Heart right ventricle (tissue), 16 donors: ENCODE measurements around the gene ITGA6. TPM values are rescaled to one million over a fixed set of nuclear protein-coding genes. Genes with fewer than 3 reads are reported as not detected.

Source experiments
- ATAC-seq, 8 donors: fragments of 200-7000 bp; cut with Tn5 transposase; one replicate each; pipeline ENCODE4 v1.9.1; 2020; ENCODE audit warnings: mild to moderate bottlenecking in 8 of 8, moderate library complexity in 8 of 8, moderate number of reproducible peaks in 1 of 8
- DNase-seq, 2 donors: peaks; one replicate each; pipeline ENCODE4 v3.0.0-alpha.2; 2020
- H3K27ac ChIP-seq, 10 donors: fragments of 200-600 bp; sonication (generic) in 2 of 10; one replicate each; pipeline versions ENCODE4 v1.5.0 to v1.8.0; 2020 to 2022; ENCODE audit warnings: mild to moderate bottlenecking in 3 of 10
- H3K27me3 ChIP-seq, 7 donors: fragments of 200-600 bp; one replicate each; pipeline ENCODE4 v1.8.0; 2021 to 2022; ENCODE audit warnings: mild to moderate bottlenecking in 2 of 7
- H3K36me3 ChIP-seq, 9 donors: fragments of 200-600 bp; sonication (generic) in 1 of 9; one replicate each; pipeline versions ENCODE4 v1.5.0 to v1.8.0; 2020 to 2022; ENCODE audit warnings: mild to moderate bottlenecking in 2 of 9
- H3K4me1 ChIP-seq, 9 donors: fragments of 200-600 bp; sonication (generic) in 1 of 9; one replicate each; pipeline versions ENCODE4 v1.5.0 to v1.8.0; 2020 to 2022; ENCODE audit warnings: mild to moderate bottlenecking in 4 of 9
- H3K4me3 ChIP-seq, 10 donors: fragments of 200-600 bp; sonication (generic) in 2 of 10; one replicate each; pipeline versions ENCODE4 v1.5.0 to v1.8.0; 2020 to 2022; ENCODE audit warnings: mild to moderate bottlenecking in 7 of 10, moderate library complexity in 2 of 10
- H3K9me3 ChIP-seq, 11 donors: fragments of 200-600 bp in 10 of 11; sonication (generic) in 2 of 11; one replicate each; pipeline versions ENCODE4 v1.5.0 to v1.8.0; 2013 to 2022; ENCODE audit warnings: mild to moderate bottlenecking in 2 of 11, control low read depth in 1 of 11, moderate library complexity in 1 of 11
- WGBS, 2 donors: extraction: QIAGEN DNeasy Blood & Tissue Kit; methylation state at CpG; one replicate each; pipeline ENCODE4 v1.1.7; 2013; ENCODE audit warnings: inconsistent platforms in 1 of 2; 5-methylcytosine and 5-hydroxymethylcytosine counted together
- intact Hi-C, 10 donors: fragments of 100-400 bp; cut with DNase I; formaldehyde crosslinking; loops; one replicate each; pipeline versions ENCODE4 v1.11.1 to v1.14.2; 2022
- polyA plus RNA-seq, 2 donors: library from polyadenylated mRNA; stranded (reverse); fragments of 200-250 nt; gene quantifications; one replicate each; pipeline ENCODE4 v1.2.3, GENCODE V29; 2013
- total RNA-seq, 10 donors: library from RNA; stranded (reverse); fragmentation: NEBNext Ultra II Directional in 3 of 10; extraction: Animal tissue kit (Norgen Biotek cat#: 25700) in 3 of 10; gene quantifications; one replicate each; pipeline versions ENCODE4 v1.2.1 to v1.2.4, GENCODE V29; 2021 to 2023
- TF ChIP-seq, protein P1 (sequence below), 9 donors: fragments of 200-600 bp; sonication (generic) in 2 of 9; IDR thresholded peaks; one replicate each; pipeline versions ENCODE4 v1.5.0 to v1.8.0; 2021 to 2022; ENCODE audit warnings: antibody characterized with exemption in 9 of 9, mild to moderate bottlenecking in 5 of 9, moderate library complexity in 1 of 9
- donor health status: Arrhythmogenic right ventricular cardiomyopathy.
- donor health status: ischemic (EF 13 %, LVEDD 7.1; RV severe dilation, severe dysfunction).
- donor health status: healthy with polysubstance abuse.
- donor health status: DM: no; HTN: yes; CAD: no.
- donor health status: DM: no; HTN: no; CAD: no.
- donor health status: ischemic (EF 25% LVEDD 6.9; RV normal size, moderate dysfunction).
- donor health status: ischemic (EF 25% LVEDD 5.7; RV mildly dilated, moderate dysfunction).
- donor health status: healthy.
- donor health status: DM: yes; HTN: yes; CAD: no.
- donor health status: Ischemic cardiomyopathy.
- donor health status: ischemic (EF 35%, LVEDD 5.7; RV mildly dilated, moderate dysfunction).
- donor health status: nonischemic (EF 11% LVEDD 7.7; RV severe dilation, severe dysfunction).
- donor health status: DM: yes; HTN: yes; CAD: no.
- donor health status: PGD.
- donor health status: ischemic (EF 29% LVEDD 5.4; RV normal size, mild dysfunction).
- donor health status: nonischemic (EF 23%, LVEDD 6.1; RV moderate dilation, normal function).

Gene ITGA6
- total and polyA plus RNA-seq, 12 donors = 22.1 to 68.3 (median 45.1) TPM

DNA sequence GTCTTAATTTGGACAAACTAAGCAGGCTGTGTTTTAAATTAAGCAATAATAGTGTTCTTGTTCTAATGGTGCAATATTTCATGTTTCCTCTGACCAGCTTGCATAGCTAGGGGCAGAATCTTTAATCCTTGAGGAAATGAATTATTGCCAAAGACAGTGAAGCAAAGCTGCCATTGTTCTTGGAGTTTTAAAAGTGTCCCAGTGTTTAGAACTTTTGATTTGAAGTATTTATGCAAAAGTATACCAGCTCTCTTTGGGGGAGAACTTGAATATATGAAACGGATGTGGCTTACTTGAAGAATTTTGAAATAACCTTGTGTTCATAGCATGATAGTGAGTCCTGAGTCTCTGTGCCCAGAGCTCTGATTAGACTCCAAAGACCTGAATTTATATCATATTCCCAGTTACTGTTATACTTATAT lies 33.4 kb downstream of the ITGA6 start:
- DNase-seq (no peak), ATAC-seq (no peak)
- WGBS, 2 donors = 61 to 78% methylated on average over 1 of the region's 1 CpG
- H3K27me3 ChIP-seq = peaks cover 0 to 6% (median 0%) of the 10 kb centered on the region in 7 donors
- peak overlapping the region in 5 of 10 donors; percentile 7 to 84 (median 59) for H3K27ac ChIP-seq
- peaks cover 0 to under 1% (median 0%) of the 10 kb centered on the region in 9 donors for H3K36me3 ChIP-seq
- H3K4me1 ChIP-seq = peaks cover 0 to 94% (median 78%) of the 10 kb centered on the region in 9 donors
- H3K4me3 ChIP-seq = no peak overlapping the region
- H3K9me3 ChIP-seq = no peaks in the 10 kb centered on the region
- TF ChIP-seq, protein P1, sequence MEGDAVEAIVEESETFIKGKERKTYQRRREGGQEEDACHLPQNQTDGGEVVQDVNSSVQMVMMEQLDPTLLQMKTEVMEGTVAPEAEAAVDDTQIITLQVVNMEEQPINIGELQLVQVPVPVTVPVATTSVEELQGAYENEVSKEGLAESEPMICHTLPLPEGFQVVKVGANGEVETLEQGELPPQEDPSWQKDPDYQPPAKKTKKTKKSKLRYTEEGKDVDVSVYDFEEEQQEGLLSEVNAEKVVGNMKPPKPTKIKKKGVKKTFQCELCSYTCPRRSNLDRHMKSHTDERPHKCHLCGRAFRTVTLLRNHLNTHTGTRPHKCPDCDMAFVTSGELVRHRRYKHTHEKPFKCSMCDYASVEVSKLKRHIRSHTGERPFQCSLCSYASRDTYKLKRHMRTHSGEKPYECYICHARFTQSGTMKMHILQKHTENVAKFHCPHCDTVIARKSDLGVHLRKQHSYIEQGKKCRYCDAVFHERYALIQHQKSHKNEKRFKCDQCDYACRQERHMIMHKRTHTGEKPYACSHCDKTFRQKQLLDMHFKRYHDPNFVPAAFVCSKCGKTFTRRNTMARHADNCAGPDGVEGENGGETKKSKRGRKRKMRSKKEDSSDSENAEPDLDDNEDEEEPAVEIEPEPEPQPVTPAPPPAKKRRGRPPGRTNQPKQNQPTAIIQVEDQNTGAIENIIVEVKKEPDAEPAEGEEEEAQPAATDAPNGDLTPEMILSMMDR (IDR thresholded peaks at IDR 0.05) = no peak
- intact Hi-C loops = loop anchor here in 7 of 10 donors (2.0 to 10.0 kb wide), 8 partner anchors 32 to 886 kb away; partner anchors contain the start of gene ITGA6 (in 3 of the 7)

DNA sequence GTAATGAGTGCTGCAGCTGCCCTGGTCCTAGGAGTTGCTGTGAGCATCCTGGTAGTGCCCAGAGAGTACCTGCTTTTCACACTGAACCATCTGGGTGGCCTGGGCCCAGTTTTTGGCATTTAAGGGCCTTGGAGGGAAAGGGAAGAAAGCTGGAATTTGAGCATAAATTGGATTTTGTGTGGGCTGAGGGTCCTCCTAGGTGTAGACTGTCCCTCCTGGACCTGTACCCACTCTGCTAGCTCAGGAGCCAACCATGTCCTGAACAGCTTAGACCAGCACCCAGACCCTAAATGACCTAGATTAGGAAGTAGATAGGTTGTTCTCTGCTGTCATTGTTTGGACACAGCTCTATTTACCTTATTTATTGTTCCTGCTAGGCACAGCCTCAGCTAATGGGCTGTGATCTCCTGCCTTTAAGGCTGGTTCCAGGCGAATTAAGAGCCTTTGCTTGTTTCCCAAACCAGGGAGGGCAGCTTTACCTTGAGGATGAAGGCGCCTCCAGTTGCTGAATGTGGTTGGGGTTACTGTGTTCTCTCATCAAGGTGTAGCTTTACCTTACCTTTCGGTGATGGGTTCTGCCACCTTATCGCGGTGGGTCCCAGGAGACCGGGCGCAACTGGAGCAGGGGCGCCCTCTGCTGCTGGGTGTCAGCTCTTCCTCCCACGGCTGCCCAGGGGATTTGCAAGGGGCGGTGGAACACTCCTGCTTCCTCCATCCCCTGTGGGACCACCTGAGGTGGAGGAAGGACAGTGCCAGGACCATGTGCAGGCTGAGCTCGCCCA lies 34.4 kb downstream of the ITGA6 start:
- no peaks in the 10 kb centered on the region for H3K9me3 ChIP-seq
- intact Hi-C loops = loop anchor here in 7 of 10 donors (2.0 to 10.0 kb wide), 10 partner anchors 33 to 887 kb away; partner anchors contain the start of gene ITGA6 (in 3 of the 7)
- peaks cover 0 to 85% (median 70%) of the 10 kb centered on the region in 9 donors for H3K4me1 ChIP-seq
- peaks cover 0 to 10% (median 0%) of the 10 kb centered on the region in 9 donors for H3K36me3 ChIP-seq
- H3K4me3 ChIP-seq = peak overlapping the region in 2 of 10 donors; percentile 9 to 23
- TF ChIP-seq, protein P1 (IDR thresholded peaks at IDR 0.05) = peak; percentile 67 to 91 (median 78)
- peak overlapping the region in 7 of 10 donors; percentile 26 to 84 (median 46) for H3K27ac ChIP-seq
- peaks cover 0 to 6% (median 0%) of the 10 kb centered on the region in 7 donors for H3K27me3 ChIP-seq
- peak; percentile 62 to 84 (median 80) for ATAC-seq
- 20 to 21% methylated on average over 11 of the region's 11 CpGs for WGBS, 2 donors
- peak; percentile 58 to 70 for DNase-seq

DNA sequence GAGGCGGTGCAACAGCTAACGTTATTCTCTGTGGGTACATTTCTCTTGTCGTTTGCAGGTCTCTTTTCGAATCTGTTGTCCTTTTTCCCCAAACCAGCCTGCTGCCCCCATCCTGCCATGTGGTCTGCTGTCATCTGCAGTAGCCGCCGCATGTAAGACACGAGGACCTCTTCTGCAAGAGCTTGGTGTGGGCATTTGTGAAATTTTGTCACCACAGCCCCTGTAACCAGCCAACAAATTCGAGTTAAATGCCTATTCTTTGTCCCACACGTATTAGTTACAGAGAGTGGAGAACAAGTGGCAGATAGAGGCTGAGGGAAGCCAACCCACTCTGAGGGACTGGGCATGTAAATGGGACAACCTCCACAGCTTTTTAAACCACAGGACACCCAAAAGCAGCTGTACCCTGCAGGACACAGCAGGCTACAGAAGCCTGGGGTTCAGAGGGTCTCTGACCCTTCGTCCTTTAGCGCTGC lies 35.0 kb downstream of the ITGA6 start:
- H3K4me3 ChIP-seq = peak overlapping the region in 2 of 10 donors; percentile 9 to 23
- DNase-seq (no peak), ATAC-seq (no peak)
- H3K27ac ChIP-seq = peak overlapping the region in 8 of 10 donors; percentile 0 to 84 (median 38)
- intact Hi-C loops = loop anchor here in 7 of 10 donors (2.0 to 10.0 kb wide), 9 partner anchors 35 to 888 kb away; partner anchors contain the start of gene ITGA6 (in 3 of the 7)
- H3K9me3 ChIP-seq = no peaks in the 10 kb centered on the region
- 45 to 56% methylated on average over 11 of the region's 11 CpGs for WGBS, 2 donors
- H3K36me3 ChIP-seq = peaks cover 0 to 15% (median 0%) of the 10 kb centered on the region in 9 donors
- peaks cover 0 to 6% (median 0%) of the 10 kb centered on the region in 7 donors for H3K27me3 ChIP-seq
- TF ChIP-seq, protein P1 (IDR thresholded peaks at IDR 0.05) = peak in 2 of 9 donors; percentile 12 to 14
- H3K4me1 ChIP-seq = peaks cover 0 to 83% (median 70%) of the 10 kb centered on the region in 9 donors

DNA sequence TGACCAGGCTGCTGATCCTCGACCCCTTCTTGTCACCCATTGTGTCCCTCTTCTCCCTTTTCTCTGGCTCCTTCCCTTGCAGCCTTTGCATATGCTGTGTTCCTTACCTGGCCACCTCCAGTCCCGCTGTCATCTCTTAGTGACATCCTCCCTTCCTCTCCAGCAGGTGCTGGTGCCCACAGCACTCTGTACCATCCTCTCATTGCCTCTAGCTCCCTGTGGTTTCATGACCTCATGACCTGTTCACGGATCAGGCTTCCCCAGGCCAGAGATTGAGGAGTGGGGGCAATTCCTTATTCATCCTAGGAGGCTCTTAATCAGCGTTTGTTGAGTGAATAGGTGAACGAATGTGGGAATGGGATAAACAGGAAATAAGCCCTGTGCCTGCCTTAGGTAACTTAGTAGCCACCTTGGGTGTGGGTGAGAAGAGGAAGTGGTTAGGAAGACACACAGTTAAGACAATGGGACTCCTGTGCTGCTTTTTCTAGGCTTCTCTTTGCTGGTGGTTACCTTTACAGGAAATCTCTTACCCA lies 35.5 kb downstream of the ITGA6 start:
- H3K4me3 ChIP-seq = peak overlapping the region in 1 of 10 donors; percentile 23
- peaks cover 0 to 6% (median 0%) of the 10 kb centered on the region in 7 donors for H3K27me3 ChIP-seq
- peak overlapping the region in 9 of 10 donors; percentile 0 to 84 (median 30) for H3K27ac ChIP-seq
- DNase-seq = no peak
- H3K36me3 ChIP-seq = peaks cover 0 to 20% (median 0%) of the 10 kb centered on the region in 9 donors
- peak in 3 of 8 donors; percentile 20 to 31 (median 21) for ATAC-seq
- H3K4me1 ChIP-seq = peaks cover 0 to 78% (median 70%) of the 10 kb centered on the region in 9 donors
- TF ChIP-seq, protein P1 (IDR thresholded peaks at IDR 0.05) = no peak
- intact Hi-C loops = loop anchor here in 7 of 10 donors (2.0 to 10.0 kb wide), 9 partner anchors 36 to 888 kb away; partner anchors contain the start of gene ITGA6 (in 3 of the 7)
- 67 to 69% methylated on average over 5 of the region's 5 CpGs for WGBS, 2 donors
- no peaks in the 10 kb centered on the region for H3K9me3 ChIP-seq
